K562 (cell line): ENCODE data around the gene COASY. TPM values are rescaled to one million over a fixed set of nuclear protein-coding genes. Genes with fewer than 3 reads are reported as not detected.
A peak's percentile ranks its signal among the peaks of the same experiment; 100 is the strongest.

Source experiments
- CBFA2T2 ChIP-seq: fragments of 450-650 bp; conservative IDR thresholded peaks from 2 replicates; pipeline ENCODE4 v1.6.1; 2017; ENCODE audit warnings: mild to moderate bottlenecking
- CBX5 ChIP-seq: IDR thresholded peaks from 2 replicates; pipeline ENCODE4 v1.6.1; 2014; ENCODE audit warnings: low read depth, borderline replicate concordance
- CLOCK ChIP-seq: fragments of 250-450 bp; sonication (Bioruptor Pico); IDR thresholded peaks from 2 replicates; pipeline ENCODE4 v1.4.0; 2020; ENCODE audit warnings: mild to moderate bottlenecking, moderate library complexity, borderline replicate concordance
- FOSL1 ChIP-seq: fragments of 200-800 bp; sonication (Bioruptor generic); conservative IDR thresholded peaks from 2 replicates; pipeline ENCODE4 v1.6.1; 2016; ENCODE audit warnings: missing genetic modification characterization, missing compliant biosample characterization
- JUNB ChIP-seq: fragments of 450-650 bp; formaldehyde crosslinking; conservative IDR thresholded peaks from 2 replicates; pipeline ENCODE4 v1.4.0; 2020; ENCODE audit warnings: mild to moderate bottlenecking
- KAT8 ChIP-seq: fragments of 450-650 bp; IDR thresholded peaks from 2 replicates; pipeline ENCODE4 v1.6.1; 2016; ENCODE audit warnings: low read depth, mild to moderate bottlenecking
- MAZ ChIP-seq, 2 experiments: fragments of 450-650 bp in 1 of 2; sonication (generic) in 1 of 2; formaldehyde crosslinking; IDR thresholded peaks in 1 of 2; conservative IDR thresholded peaks in 1 of 2; 2 replicates each; pipeline versions ENCODE4 v1.4.0 to v1.5.0; 2020; ENCODE audit warnings: mild to moderate bottlenecking in 1 of 2, missing genetic modification reagents in 1 of 2
- NCOA1 ChIP-seq: fragments of 450-650 bp; IDR thresholded peaks from 2 replicates; pipeline ENCODE4 v1.6.1; 2016; ENCODE audit warnings: low read depth
- SMARCA4 ChIP-seq: fragments of 450-650 bp; IDR thresholded peaks from 2 replicates; pipeline ENCODE4 v1.6.1; 2016
- ZBTB17 ChIP-seq: fragments of 450-650 bp; formaldehyde crosslinking; IDR thresholded peaks from 2 replicates; pipeline ENCODE4 v1.4.0; 2020; ENCODE audit warnings: mild to moderate bottlenecking
- ZBTB26 ChIP-seq: fragments of 450-650 bp; formaldehyde crosslinking; IDR thresholded peaks from 2 replicates; pipeline ENCODE4 v1.4.0; 2022; ENCODE audit warnings: missing genetic modification characterization
- ZBTB40 ChIP-seq, 2 experiments: fragments of 450-650 bp in 1 of 2; sonication (generic) in 1 of 2; formaldehyde crosslinking in 1 of 2; IDR thresholded peaks; 2 replicates each; pipeline versions ENCODE4 v1.7.1 to v1.9.0; 2016 to 2022; ENCODE audit warnings: inconsistent platforms in 1 of 2, mild to moderate bottlenecking in 1 of 2, missing genetic modification reagents in 1 of 2
- ZNF785 ChIP-seq: fragments of 250-450 bp; sonication (Bioruptor Pico); IDR thresholded peaks from 2 replicates; pipeline ENCODE4 v1.4.0; 2020; ENCODE audit warnings: mild to moderate bottlenecking
- polyA plus RNA-seq, 8 experiments: library from polyadenylated mRNA; depleted of rRNA in 4 of 8; stranded (reverse) in 5 of 8; unstranded in 3 of 8; fragments of >200 nt; fragmentation: Nextera tagmentation in 2 of 8; fragmentation: Illumina TruSeq in 1 of 8; extraction: Ambion mirVana in 2 of 8; extraction: Trizol in 1 of 8; gene quantifications; 2 replicates each; pipeline versions ENCODE4 v1.2.1 to v1.2.3, GENCODE V29; 2011 to 2014; ENCODE audit warnings: inconsistent platforms in 1 of 8, missing spikeins in 1 of 8
- total RNA-seq, 7 experiments: library from RNA; depleted of rRNA in 6 of 7; stranded (reverse); fragments of >200 nt in 6 of 7; fragmentation: Illumina TruSeq in 2 of 7; extraction: Trizol in 2 of 7; gene quantifications; 2 replicates each; pipeline versions ENCODE4 v1.2.1 to v1.2.3, GENCODE V29; 2011 to 2021; ENCODE audit warnings: low replicate concordance in 1 of 7

COASY gene
- total and polyA plus RNA-seq, 9 of the 15 experiments (the other 6 are each of a cell fraction or from before 2014, with no cell fraction given): 25.4 to 175 (median 62.3) TPM

GRCh38 chr17:42517516-42517915 is 44.4 kb upstream of the COASY start (continued):
- no peak for TF ChIP-seq CLOCK (CRISPR knock-in tag)
- peak in 1 of 2 experiments; percentile 81; a peak in 2 of 4 replicates for TF ChIP-seq MAZ (CRISPR knock-in tag; conservative IDR thresholded peaks at IDR 0.05 in 1 of 2, IDR thresholded peaks at IDR 0.05 in 1 of 2)
- no peak for TF ChIP-seq FOSL1 (tag)
- no peak for TF ChIP-seq ZBTB17
- no peak for TF ChIP-seq CBFA2T2
- no peak for TF ChIP-seq ZBTB26 (CRISPR knock-in tag)
- no peak for TF ChIP-seq KAT8
- TF ChIP-seq NCOA1: no peak
- TF ChIP-seq JUNB (CRISPR knock-in tag): no peak
- no peak for TF ChIP-seq CBX5
- TF ChIP-seq ZBTB40 (IDR thresholded peaks at IDR 0.05): no peak
- TF ChIP-seq ZBTB40 (CRISPR knock-in tag; IDR thresholded peaks at IDR 0.05): no peak
- no peak for TF ChIP-seq SMARCA4
- TF ChIP-seq ZNF785 (CRISPR knock-in tag): no peak
